ENCODE measurements around the gene FAM83D. TPM values are rescaled to one million over a fixed set of nuclear protein-coding genes. Genes with fewer than 3 reads are reported as not detected.

FAM83D gene
- total RNA-seq, 4 donors from 2014 or later, result 8.7 to 17.4 (median 14.0) TPM

GRCh38 chr20:38882600-38882999 lies 43.6 kb upstream of the FAM83D start:
- H3K4me3 ChIP-seq (ENCODE audit: low read depth, poor library complexity, severe bottlenecking), result no peak overlapping the region
- TF ChIP-seq CTCF (IDR thresholded peaks at IDR 0.05) (no peak), POLR2A (IDR thresholded peaks at IDR 0.05) (no peak)
- 76 to 81% methylated on average over 2 of the region's 2 CpGs for WGBS, 2 donors
- intact Hi-C loops (cut with DNase I; ENCODE audit: low total_unique reads), result no loop called here
- no peak for DNase-seq (ENCODE audit: low spot score in 2 of 2)

- TF ChIP-seq POLR2A (IDR thresholded peaks at IDR 0.05), result no peak
- no peak for TF ChIP-seq CTCF (IDR thresholded peaks at IDR 0.05)
- 36 to 37% methylated on average over 18 to 19 of the region's 20 CpGs for WGBS, 2 donors
- no peak for DNase-seq (ENCODE audit: low spot score in 2 of 2)
Measured at GRCh38 chr20:38883081-38883980, 42.9 kb upstream of the FAM83D start.

GRCh38 chr20:38883981-38884733 lies 42.1 kb upstream of the FAM83D start:
- DNase-seq (ENCODE audit: low spot score in 2 of 2), result no peak
- H3K4me3 ChIP-seq (ENCODE audit: low read depth, poor library complexity, severe bottlenecking), result no peak overlapping the region
- 88 to 90% methylated on average over 12 to 13 of the region's 13 CpGs for WGBS, 2 donors
- intact Hi-C loops (cut with DNase I; ENCODE audit: low total_unique reads), result no loop called here
- no peak for TF ChIP-seq POLR2A (IDR thresholded peaks at IDR 0.05)
- TF ChIP-seq CTCF (IDR thresholded peaks at IDR 0.05), result no peak

More at GRCh38 chr20:38883081-38883980, 42.9 kb upstream of the FAM83D start:
- intact Hi-C loops (cut with DNase I; ENCODE audit: low total_unique reads), result no loop called here
- no peak overlapping the region for H3K4me3 ChIP-seq (ENCODE audit: low read depth, poor library complexity, severe bottlenecking)

GRCh38 chr20:38885357-38885756 lies 40.9 kb upstream of the FAM83D start:
- TF ChIP-seq CTCF (IDR thresholded peaks at IDR 0.05) (no peak), POLR2A (IDR thresholded peaks at IDR 0.05) (no peak)
- 68 to 74% methylated on average over 6 of the region's 6 CpGs for WGBS, 2 donors
- intact Hi-C loops (cut with DNase I; ENCODE audit: low total_unique reads), result no loop called here
- DNase-seq (ENCODE audit: low spot score in 2 of 2), result no peak
- no peak overlapping the region for H3K4me3 ChIP-seq (ENCODE audit: low read depth, poor library complexity, severe bottlenecking)

- TF ChIP-seq CTCF (IDR thresholded peaks at IDR 0.05) (no peak), POLR2A (IDR thresholded peaks at IDR 0.05) (no peak)
- intact Hi-C loops (cut with DNase I; ENCODE audit: low total_unique reads), result no loop called here
- 67 to 79% methylated on average over 12 to 13 of the region's 13 CpGs for WGBS, 2 donors
- DNase-seq (ENCODE audit: low spot score in 2 of 2), result no peak
- no peak overlapping the region for H3K4me3 ChIP-seq (ENCODE audit: low read depth, poor library complexity, severe bottlenecking)
Measured at GRCh38 chr20:38888059-38888831, 38.0 kb upstream of the FAM83D start.
